BLaER1 treated with 17β-estradiol and CSF1 and Interleukin-3, amounts not matched to agents 10 nM and 100 nM (cell line): ENCODE data around the gene CEP104.

Source experiments
- H3K27ac ChIP-seq, 11 experiments: shearing (Covaris generic); formaldehyde crosslinking; 2 replicates each; pipeline ENCODE4 v1.8.1; 2022
- H3K27me3 ChIP-seq, 11 experiments: shearing (Covaris generic); formaldehyde crosslinking; 2 replicates each; pipeline ENCODE4 v1.8.1; 2022
- H3K36me3 ChIP-seq, 11 experiments: shearing (Covaris generic); formaldehyde crosslinking; 2 replicates each; pipeline ENCODE4 v1.8.1; 2022
- H3K4me1 ChIP-seq, 10 experiments: shearing (Covaris generic); formaldehyde crosslinking; 2 replicates each; pipeline ENCODE4 v1.8.1; 2022
- H3K4me2 ChIP-seq, 11 experiments: shearing (Covaris generic); formaldehyde crosslinking; 2 replicates each; pipeline ENCODE4 v1.8.1; 2022
- H3K4me3 ChIP-seq, 10 experiments: shearing (Covaris generic); formaldehyde crosslinking; 2 replicates each; pipeline ENCODE4 v1.8.1; 2022
- H3K9ac ChIP-seq, 11 experiments: shearing (Covaris generic); formaldehyde crosslinking; 2 replicates each; pipeline ENCODE4 v1.8.1; 2022
- H3K9me3 ChIP-seq, 11 experiments: shearing (Covaris generic); formaldehyde crosslinking; replicated peaks in 1 of 11; 2 replicates each; pipeline ENCODE4 v1.8.1; 2022
- H4K20me1 ChIP-seq, 11 experiments: shearing (Covaris generic); formaldehyde crosslinking; 2 replicates each; pipeline ENCODE4 v1.8.1; 2022
- Cebpa-rat ChIP-seq, 11 experiments: shearing (Covaris generic); IDR thresholded peaks; 2 replicates each; pipeline ENCODE4 v1.8.1; 2022

The CEP104 gene

DNA sequence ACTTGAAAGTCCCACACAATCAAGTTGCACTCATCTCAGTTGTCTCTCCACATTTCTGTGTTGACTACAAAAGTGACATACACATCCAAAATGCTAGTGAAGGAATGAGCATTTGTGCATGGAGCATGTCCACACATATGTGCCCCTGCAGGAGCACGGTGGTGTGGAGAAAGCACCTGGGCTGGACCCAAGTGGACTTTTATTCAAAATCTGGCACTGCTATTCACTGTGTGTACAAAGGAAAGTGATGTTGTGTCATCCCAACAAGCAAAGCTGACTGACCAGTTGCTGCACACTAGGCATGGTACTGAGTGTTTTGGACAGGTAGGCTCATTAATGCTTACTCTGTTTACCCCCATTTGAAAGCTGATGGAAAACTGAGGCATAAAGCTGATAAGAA lies 19.3 kb downstream of the CEP104 start:
- H3K27ac ChIP-seq: no peak overlapping the region
- H3K36me3 ChIP-seq: peaks cover 48 to 91% (median 74%) of the 10 kb centered on the region in 11 experiments
- H3K27me3 ChIP-seq: no peaks in the 10 kb centered on the region
- peaks cover 17 to 28% (median 25%) of the 10 kb centered on the region in 11 experiments for H3K9me3 ChIP-seq
- no peak overlapping the region for H3K4me3 ChIP-seq
- peaks cover 1 to 34% (median 28%) of the 10 kb centered on the region in 10 experiments; a peak in 19 of 20 replicates for H3K4me1 ChIP-seq
- no peak for TF ChIP-seq Cebpa-rat (IDR thresholded peaks at IDR 0.05)
- no peaks in the 10 kb centered on the region for H4K20me1 ChIP-seq
- H3K4me2 ChIP-seq: no peak overlapping the region
- no peak overlapping the region for H3K9ac ChIP-seq

DNA sequence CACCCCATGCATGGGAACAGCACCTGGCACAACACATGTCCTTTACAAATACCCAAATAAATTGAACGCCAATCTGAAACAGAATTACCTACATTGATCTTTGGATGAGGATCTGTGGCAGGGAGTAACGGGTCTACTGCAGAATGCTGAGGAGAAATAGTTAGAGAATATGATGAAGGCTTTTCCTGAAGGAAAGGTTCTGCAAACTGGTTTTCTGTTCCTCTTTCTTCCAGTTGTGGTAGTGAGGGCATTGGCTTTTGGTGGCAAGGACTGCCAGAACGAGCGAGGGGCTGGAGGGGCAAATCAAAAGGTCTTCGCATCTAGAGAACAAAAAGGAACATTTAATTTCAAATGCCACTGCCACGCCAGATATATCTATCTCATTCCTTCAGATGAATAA lies 19.8 kb downstream of the CEP104 start:
- peaks cover 48 to 91% (median 73%) of the 10 kb centered on the region in 11 experiments for H3K36me3 ChIP-seq
- H3K9ac ChIP-seq: no peak overlapping the region
- H4K20me1 ChIP-seq: no peaks in the 10 kb centered on the region
- no peak overlapping the region for H3K4me2 ChIP-seq
- TF ChIP-seq Cebpa-rat (IDR thresholded peaks at IDR 0.05): no peak
- no peaks in the 10 kb centered on the region for H3K27me3 ChIP-seq
- peaks cover 0 to 34% (median 27%) of the 10 kb centered on the region in 10 experiments; a peak in 16 of 20 replicates for H3K4me1 ChIP-seq
- H3K27ac ChIP-seq: no peak overlapping the region
- H3K4me3 ChIP-seq: no peak overlapping the region
- peaks cover 17 to 28% (median 25%) of the 10 kb centered on the region in 11 experiments for H3K9me3 ChIP-seq

DNA sequence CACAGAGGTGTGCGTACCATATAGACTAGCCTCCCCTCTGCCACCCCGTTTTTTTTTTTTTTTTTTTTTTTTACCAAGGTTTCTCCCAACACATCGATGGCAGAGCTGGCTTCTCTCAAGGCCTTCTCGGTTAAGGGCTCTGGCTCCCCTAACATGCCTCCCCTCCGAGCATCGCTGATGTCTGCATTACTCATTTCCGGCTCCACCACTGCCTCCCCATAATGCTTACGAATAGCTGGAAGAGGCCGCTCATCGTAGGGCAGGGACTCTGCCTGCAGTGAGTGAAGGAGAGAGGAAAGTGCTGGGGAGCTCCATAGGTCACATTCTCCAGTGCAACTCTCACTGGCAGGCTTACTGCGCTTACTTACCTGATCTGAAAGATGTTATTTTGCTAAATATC lies 20.6 kb downstream of the CEP104 start:
- TF ChIP-seq Cebpa-rat (IDR thresholded peaks at IDR 0.05): no peak
- peaks cover 55 to 91% (median 77%) of the 10 kb centered on the region in 11 experiments for H3K36me3 ChIP-seq

DNA sequence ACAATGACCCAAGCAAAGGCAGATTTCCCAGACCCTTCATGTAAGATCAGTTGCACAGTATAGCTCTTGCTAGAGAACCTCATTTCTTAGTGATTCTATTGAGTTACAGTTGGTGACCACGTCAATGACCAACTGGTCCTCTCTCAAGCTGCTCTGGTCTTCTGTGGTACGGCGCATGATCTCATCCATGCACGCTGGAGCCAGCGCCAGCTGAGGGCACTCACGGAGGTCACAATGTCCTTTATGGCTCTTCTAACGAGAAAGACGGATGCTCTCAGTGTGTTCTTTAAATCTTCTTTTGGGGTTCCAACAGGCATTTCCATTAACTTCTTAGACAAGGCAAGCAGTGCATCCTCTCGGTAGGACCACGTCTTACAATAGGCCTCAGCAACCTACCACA lies 22.3 kb downstream of the CEP104 start:
- Histone ChIP-seq H3K4me1 (peaks cover 0 to 11% (median 8%) of the 10 kb centered on the region in 10 experiments; a peak in 16 of 20 replicates), H3K9ac (no peak overlapping the region), H3K4me3 (no peak overlapping the region), H3K27ac (no peak overlapping the region), H4K20me1 (no peaks in the 10 kb centered on the region), H3K36me3 (peaks cover 69 to 99% (median 86%) of the 10 kb centered on the region in 11 experiments), H3K4me2 (no peak overlapping the region), H3K9me3 (peaks cover 17 to 28% (median 25%) of the 10 kb centered on the region in 11 experiments), H3K27me3 (no peaks in the 10 kb centered on the region)
- TF ChIP-seq Cebpa-rat (IDR thresholded peaks at IDR 0.05): no peak

More for the DNA sequence above, 20.6 kb downstream of the CEP104 start:
- Histone ChIP-seq H3K27me3 (no peaks in the 10 kb centered on the region), H3K4me1 (peaks cover 0 to 28% (median 24%) of the 10 kb centered on the region in 10 experiments; a peak in 16 of 20 replicates), H3K4me2 (no peak overlapping the region), H3K27ac (no peak overlapping the region), H3K9me3 (peaks cover 17 to 28% (median 25%) of the 10 kb centered on the region in 11 experiments), H3K4me3 (no peak overlapping the region), H3K9ac (no peak overlapping the region), H4K20me1 (no peaks in the 10 kb centered on the region)

DNA sequence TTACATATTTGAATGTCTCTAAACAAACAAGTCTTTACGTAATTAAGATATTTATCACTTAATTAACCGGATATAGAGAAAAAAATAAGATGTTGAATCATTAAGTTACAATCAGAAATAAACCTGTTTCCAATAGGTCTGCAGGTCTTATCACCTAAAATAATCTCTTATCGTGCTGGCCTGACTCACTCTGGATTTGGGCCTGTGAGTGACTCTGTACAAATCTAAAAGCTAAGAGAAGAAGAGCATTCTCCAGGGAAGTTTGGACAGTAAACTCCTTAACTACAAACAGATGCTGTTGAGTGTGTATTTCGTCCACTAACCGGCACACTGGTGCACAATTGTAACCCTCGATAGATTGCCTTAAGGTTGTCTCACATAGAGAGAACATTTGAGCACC lies 25.3 kb downstream of the CEP104 start:
- Histone ChIP-seq H3K4me2 (no peak overlapping the region), H4K20me1 (no peaks in the 10 kb centered on the region), H3K4me1 (no peaks in the 10 kb centered on the region), H3K27ac (no peak overlapping the region), H3K9ac (no peak overlapping the region), H3K9me3 (peaks cover 0 to 6% (median 3%) of the 10 kb centered on the region in 11 experiments; a peak in 14 of 22 replicates), H3K4me3 (no peak overlapping the region), H3K36me3 (peaks cover 72 to 100% (median 89%) of the 10 kb centered on the region in 11 experiments), H3K27me3 (no peaks in the 10 kb centered on the region)
- TF ChIP-seq Cebpa-rat (IDR thresholded peaks at IDR 0.05): no peak

DNA sequence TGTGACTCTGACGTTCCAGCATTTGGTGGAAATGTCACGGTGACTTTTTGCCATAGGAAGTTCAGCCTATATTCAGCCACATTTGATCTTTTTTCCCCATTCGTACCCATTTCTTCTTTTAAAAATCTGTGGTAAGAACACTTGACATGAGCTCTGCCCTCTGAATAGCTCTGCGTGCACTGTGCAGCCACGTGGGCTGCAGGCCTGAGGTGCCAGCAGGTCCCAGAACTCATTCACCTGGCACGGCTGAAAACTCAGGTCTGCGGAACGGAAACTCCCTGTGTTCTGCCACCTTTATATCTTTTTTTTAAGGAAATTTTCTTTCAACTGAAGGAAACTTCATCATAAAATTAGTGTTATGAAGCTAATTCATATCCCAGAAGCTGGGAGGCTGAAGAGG lies 28.6 kb downstream of the CEP104 start:
- no peaks in the 10 kb centered on the region for H3K9me3 ChIP-seq
- no peak overlapping the region for H3K4me2 ChIP-seq
- no peak overlapping the region for H3K4me3 ChIP-seq
- H3K4me1 ChIP-seq: peaks cover 0 to 15% (median 12%) of the 10 kb centered on the region in 10 experiments; a peak in 15 of 20 replicates
- TF ChIP-seq Cebpa-rat (IDR thresholded peaks at IDR 0.05): no peak
- H3K36me3 ChIP-seq: peaks cover 69 to 97% (median 85%) of the 10 kb centered on the region in 11 experiments
- H3K27ac ChIP-seq: no peak overlapping the region
- no peaks in the 10 kb centered on the region for H3K27me3 ChIP-seq
- no peak overlapping the region for H3K9ac ChIP-seq
- H4K20me1 ChIP-seq: 0 out of 22 replicates have a peak, but pooled peaks cover 0 to 1% (median 0%) of the 10 kb centered on the region in 11 experiments

DNA sequence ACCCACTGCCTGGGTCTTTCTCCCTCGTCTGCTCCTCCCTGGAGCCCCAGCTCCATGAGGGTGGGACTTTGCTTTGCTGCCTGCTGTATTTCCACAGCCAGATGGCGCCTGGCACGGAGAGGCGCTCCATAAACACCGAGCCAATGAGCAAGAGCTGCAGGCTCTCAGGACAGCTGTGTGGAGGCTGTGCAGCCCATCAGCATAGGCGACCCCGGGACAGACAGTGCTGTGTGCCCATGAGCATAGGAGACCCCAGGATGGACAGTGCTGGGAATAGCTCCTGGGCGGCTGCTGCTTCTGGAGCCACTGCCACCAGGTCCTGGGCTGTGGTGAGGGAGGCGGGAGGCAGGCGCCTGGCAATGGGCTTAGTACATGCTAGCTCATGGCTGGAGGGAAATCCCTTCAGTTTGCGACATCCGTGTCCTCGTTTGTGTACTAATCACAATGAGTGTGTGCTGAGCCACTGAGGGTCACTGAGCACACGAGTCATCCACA lies 29.2 kb downstream of the CEP104 start:
- peaks cover 70 to 97% (median 86%) of the 10 kb centered on the region in 11 experiments for H3K36me3 ChIP-seq
- no peaks in the 10 kb centered on the region for H3K9me3 ChIP-seq
- no peak for TF ChIP-seq Cebpa-rat (IDR thresholded peaks at IDR 0.05)
- H3K27ac ChIP-seq: no peak overlapping the region
- no peak overlapping the region for H3K4me3 ChIP-seq
- 0 out of 22 replicates have a peak, but pooled peaks cover 0 to 6% (median 0%) of the 10 kb centered on the region in 11 experiments for H4K20me1 ChIP-seq
- H3K4me1 ChIP-seq: peaks cover 0 to 16% (median 13%) of the 10 kb centered on the region in 10 experiments; a peak in 17 of 20 replicates
- no peak overlapping the region for H3K9ac ChIP-seq
- H3K27me3 ChIP-seq: no peaks in the 10 kb centered on the region
- no peak overlapping the region for H3K4me2 ChIP-seq

DNA sequence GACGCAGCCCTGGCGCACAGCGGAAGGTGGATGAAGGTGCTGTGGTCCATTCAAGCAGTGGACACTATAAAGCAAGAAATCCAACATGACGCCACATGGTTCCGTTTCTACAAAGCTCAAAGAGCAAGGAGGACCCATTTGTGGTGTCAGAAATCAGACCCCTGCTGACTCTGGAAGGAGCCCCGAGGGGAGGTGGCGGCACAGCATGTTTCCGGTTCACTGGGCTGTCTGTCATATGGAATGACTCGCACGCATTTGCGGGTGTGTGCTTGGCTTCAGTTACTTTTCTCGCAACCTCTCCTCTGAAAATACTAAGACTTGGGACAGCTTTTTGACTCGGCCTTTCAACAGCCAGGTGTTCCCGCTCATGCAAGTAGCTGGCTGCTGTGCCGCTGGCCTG lies 31.7 kb downstream of the CEP104 start:
- peak overlapping the region in 9 of 11 experiments; percentile 1 to 63 (median 44); a peak in 15 of 22 replicates for H3K4me2 ChIP-seq
- peaks cover 0 to 7% (median 0%) of the 10 kb centered on the region in 11 experiments; a peak in 2 of 22 replicates for H4K20me1 ChIP-seq
- H3K9ac ChIP-seq: peak overlapping the region in 2 of 11 experiments; percentile 17; a peak in 1 of 22 replicates
- no peaks in the 10 kb centered on the region for H3K27me3 ChIP-seq
- H3K9me3 ChIP-seq: no peaks in the 10 kb centered on the region
- H3K36me3 ChIP-seq: peaks cover 55 to 93% (median 71%) of the 10 kb centered on the region in 11 experiments
- TF ChIP-seq Cebpa-rat (IDR thresholded peaks at IDR 0.05): no peak
- H3K27ac ChIP-seq: no peak overlapping the region
- H3K4me3 ChIP-seq: no peak overlapping the region
- peaks cover 22 to 41% (median 38%) of the 10 kb centered on the region in 10 experiments for H3K4me1 ChIP-seq

DNA sequence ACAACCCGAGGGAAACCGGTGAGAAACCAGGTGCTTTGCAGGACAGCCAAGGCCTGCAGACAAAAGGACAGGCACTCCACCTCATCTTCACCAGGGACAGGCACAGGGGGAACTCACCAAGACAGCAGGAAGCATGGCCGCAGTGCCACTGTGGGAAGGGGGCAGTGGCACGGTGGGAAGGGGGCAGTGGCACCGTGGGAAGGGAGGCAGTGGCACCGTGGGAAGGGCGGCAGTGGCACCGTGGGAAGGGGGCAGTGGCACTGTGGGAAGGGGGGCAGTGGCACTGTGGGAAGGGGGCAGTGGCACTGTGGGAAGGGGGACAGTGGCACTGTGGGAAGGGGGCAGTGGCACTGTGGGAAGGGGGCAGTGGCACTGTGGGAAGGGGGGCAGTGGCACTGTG lies 32.4 kb downstream of the CEP104 start:
- Histone ChIP-seq H3K9me3 (no peaks in the 10 kb centered on the region), H4K20me1 (peaks cover 0 to 7% (median 0%) of the 10 kb centered on the region in 11 experiments; a peak in 2 of 22 replicates), H3K9ac (no peak overlapping the region), H3K27me3 (no peaks in the 10 kb centered on the region), H3K27ac (no peak overlapping the region), H3K4me1 (peaks cover 22 to 48% (median 45%) of the 10 kb centered on the region in 10 experiments), H3K4me2 (no peak overlapping the region), H3K4me3 (no peak overlapping the region), H3K36me3 (peaks cover 49 to 90% (median 69%) of the 10 kb centered on the region in 11 experiments)
- no peak for TF ChIP-seq Cebpa-rat (IDR thresholded peaks at IDR 0.05)
